ENCODE measurements around the gene OPA3. TPM values are rescaled to one million over a fixed set of nuclear protein-coding genes. Genes with fewer than 3 reads are reported as not detected.

Gene OPA3
- total and polyA plus RNA-seq, 2 donors from 2014 or later, result 8.1 to 19.1 TPM

DNA sequence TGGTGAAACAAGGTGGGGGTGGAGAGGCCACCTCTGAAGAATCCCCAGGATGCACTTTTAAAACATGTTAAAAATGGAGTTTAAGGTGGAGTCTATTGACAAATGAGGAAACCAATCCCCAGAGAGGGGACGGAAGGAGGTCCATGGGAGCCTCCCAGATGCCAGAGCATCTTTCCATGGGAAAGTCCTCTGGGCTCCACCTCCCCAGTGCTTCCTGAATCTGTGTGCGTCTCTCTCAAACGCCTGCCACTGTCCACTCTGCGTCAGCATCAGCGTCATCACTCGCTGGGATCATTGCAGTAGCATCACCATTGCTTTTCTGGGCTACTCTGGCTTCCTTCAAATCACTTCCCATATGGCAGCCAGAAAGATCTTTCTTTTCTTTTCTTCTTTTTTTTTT, 11.2 kb upstream of the OPA3 start:
- Histone ChIP-seq H3K9ac (ENCODE audit: low read length in 3 of 3) (no peak overlapping the region), H3K4me3 (ENCODE audit: low read length in 3 of 3) (no peak overlapping the region), H3K36me3 (ENCODE audit: control insufficient read depth in 2 of 3, insufficient read depth in 3 of 3, low read length in 3 of 3) (no peaks in the 10 kb centered on the region), H3K9me3 (ENCODE audit: control insufficient read depth in 2 of 3, insufficient read depth in 1 of 3, low read length in 3 of 3) (no peaks in the 10 kb centered on the region), H3K27me3 (ENCODE audit: control insufficient read depth, insufficient read depth, low read length) (peaks cover 30% of the 10 kb centered on the region), H3K27ac (ENCODE audit: low read depth in 2 of 2, low read length in 2 of 2) (no peak overlapping the region), H3K4me1 (ENCODE audit: control insufficient read depth in 2 of 3, insufficient read depth in 2 of 3, low read depth in 1 of 3, low read length in 3 of 3) (peaks cover 0 to 12% (median 10%) of the 10 kb centered on the region in 3 donors)
- DNase-seq (no peak), FAIRE-seq (no peak)
- TF ChIP-seq, protein P1, sequence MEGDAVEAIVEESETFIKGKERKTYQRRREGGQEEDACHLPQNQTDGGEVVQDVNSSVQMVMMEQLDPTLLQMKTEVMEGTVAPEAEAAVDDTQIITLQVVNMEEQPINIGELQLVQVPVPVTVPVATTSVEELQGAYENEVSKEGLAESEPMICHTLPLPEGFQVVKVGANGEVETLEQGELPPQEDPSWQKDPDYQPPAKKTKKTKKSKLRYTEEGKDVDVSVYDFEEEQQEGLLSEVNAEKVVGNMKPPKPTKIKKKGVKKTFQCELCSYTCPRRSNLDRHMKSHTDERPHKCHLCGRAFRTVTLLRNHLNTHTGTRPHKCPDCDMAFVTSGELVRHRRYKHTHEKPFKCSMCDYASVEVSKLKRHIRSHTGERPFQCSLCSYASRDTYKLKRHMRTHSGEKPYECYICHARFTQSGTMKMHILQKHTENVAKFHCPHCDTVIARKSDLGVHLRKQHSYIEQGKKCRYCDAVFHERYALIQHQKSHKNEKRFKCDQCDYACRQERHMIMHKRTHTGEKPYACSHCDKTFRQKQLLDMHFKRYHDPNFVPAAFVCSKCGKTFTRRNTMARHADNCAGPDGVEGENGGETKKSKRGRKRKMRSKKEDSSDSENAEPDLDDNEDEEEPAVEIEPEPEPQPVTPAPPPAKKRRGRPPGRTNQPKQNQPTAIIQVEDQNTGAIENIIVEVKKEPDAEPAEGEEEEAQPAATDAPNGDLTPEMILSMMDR (IDR thresholded peaks at IDR 0.05; ENCODE audit: borderline replicate concordance, extremely low read depth, insufficient read depth), result no peak
- intact Hi-C loops (cut with DNase I), result no loop called here

DNA sequence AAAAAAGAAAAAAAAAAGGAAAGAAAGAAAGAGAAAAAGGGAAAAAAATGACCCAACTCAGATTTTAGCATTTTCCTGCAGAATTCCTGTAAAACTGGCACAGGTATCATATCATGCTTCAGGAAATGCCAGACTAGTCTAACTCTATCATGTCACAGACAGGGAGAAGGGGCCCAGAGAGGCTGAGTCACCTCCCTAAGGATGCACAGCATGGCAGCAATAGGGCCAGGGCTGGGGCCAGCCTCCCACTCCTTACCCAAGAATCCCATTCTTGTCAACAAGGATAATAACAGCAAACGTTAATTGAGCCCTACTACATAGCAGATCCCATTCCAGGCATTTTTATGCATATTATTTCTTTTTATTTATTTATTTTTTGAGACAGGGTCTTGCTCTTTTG, 8.9 kb upstream of the OPA3 start:
- Histone ChIP-seq H3K9me3 (ENCODE audit: control insufficient read depth in 2 of 3, insufficient read depth in 1 of 3, low read length in 3 of 3) (no peaks in the 10 kb centered on the region), H3K36me3 (ENCODE audit: control insufficient read depth in 2 of 3, insufficient read depth in 3 of 3, low read length in 3 of 3) (no peaks in the 10 kb centered on the region), H3K27me3 (ENCODE audit: control insufficient read depth, insufficient read depth, low read length) (peaks cover 19% of the 10 kb centered on the region), H3K27ac (ENCODE audit: low read depth in 2 of 2, low read length in 2 of 2) (no peak overlapping the region), H3K4me3 (ENCODE audit: low read length in 3 of 3) (no peak overlapping the region), H3K4me1 (ENCODE audit: control insufficient read depth in 2 of 3, insufficient read depth in 2 of 3, low read depth in 1 of 3, low read length in 3 of 3) (peaks cover 0 to 9% (median 7%) of the 10 kb centered on the region in 3 donors), H3K9ac (ENCODE audit: low read length in 3 of 3) (no peak overlapping the region)
- DNase-seq (no peak), FAIRE-seq (no peak)
- TF ChIP-seq, protein P1 (IDR thresholded peaks at IDR 0.05; ENCODE audit: borderline replicate concordance, extremely low read depth, insufficient read depth), result no peak
- intact Hi-C loops (cut with DNase I), result no loop called here

DNA sequence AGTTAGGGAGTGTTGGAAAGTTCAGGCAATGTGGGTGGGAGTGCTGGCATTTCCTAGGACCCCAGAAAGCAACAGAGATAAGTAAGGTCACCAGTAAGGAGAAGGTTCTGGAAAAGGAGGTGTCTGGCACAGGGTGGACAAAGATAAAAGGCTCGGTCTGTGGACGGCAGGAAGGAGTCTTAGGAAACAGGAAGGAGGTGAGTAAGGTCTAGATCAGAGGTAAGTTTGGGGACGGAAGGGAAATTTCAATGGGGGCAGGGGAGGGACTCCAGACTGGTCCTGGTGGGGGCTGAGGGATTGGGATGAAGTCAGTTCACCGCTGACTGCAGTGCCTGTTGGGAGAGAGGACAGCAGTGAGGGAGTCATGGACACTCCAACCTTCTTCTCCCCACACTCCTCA, 7.8 kb upstream of the OPA3 start:
- Histone ChIP-seq H3K4me1 (ENCODE audit: control insufficient read depth in 2 of 3, insufficient read depth in 2 of 3, low read depth in 1 of 3, low read length in 3 of 3) (peaks cover 0 to 4% (median 1%) of the 10 kb centered on the region in 3 donors), H3K27ac (ENCODE audit: low read depth in 2 of 2, low read length in 2 of 2) (peak overlapping the region in 1 of 2 donors; percentile 68), H3K36me3 (ENCODE audit: control insufficient read depth in 2 of 3, insufficient read depth in 3 of 3, low read length in 3 of 3) (no peaks in the 10 kb centered on the region), H3K27me3 (ENCODE audit: control insufficient read depth, insufficient read depth, low read length) (peaks cover 9% of the 10 kb centered on the region), H3K9ac (ENCODE audit: low read length in 3 of 3) (no peak overlapping the region), H3K9me3 (ENCODE audit: control insufficient read depth in 2 of 3, insufficient read depth in 1 of 3, low read length in 3 of 3) (no peaks in the 10 kb centered on the region), H3K4me3 (ENCODE audit: low read length in 3 of 3) (no peak overlapping the region)
- intact Hi-C loops (cut with DNase I), result no loop called here
- no peak for DNase-seq
- no peak for FAIRE-seq
- TF ChIP-seq, protein P1 (IDR thresholded peaks at IDR 0.05; ENCODE audit: borderline replicate concordance, extremely low read depth, insufficient read depth), result no peak

DNA sequence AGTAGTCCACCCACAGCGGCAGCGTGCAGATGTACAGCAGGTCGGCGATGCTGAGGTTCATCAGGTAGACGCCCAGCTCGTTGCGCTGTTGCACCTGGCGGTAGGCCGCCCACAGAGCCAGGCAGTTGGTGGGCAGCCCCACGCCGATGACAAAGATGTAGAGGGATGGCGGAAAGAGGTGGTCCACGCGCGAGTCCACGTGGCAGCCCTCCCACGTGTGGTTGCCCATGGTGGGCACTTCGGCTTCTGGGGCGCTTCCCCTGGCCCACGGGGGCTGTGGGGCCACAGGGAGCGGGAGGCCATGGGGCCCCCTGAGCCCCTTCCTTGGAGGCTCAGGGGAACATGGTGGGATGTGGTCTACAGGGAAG, 7.0 kb upstream of the OPA3 start:
- no peaks in the 10 kb centered on the region for H3K36me3 ChIP-seq (ENCODE audit: control insufficient read depth in 2 of 3, insufficient read depth in 3 of 3, low read length in 3 of 3)
- DNase-seq, result no peak
- no peaks in the 10 kb centered on the region for H3K9me3 ChIP-seq (ENCODE audit: control insufficient read depth in 2 of 3, insufficient read depth in 1 of 3, low read length in 3 of 3)
- no peak overlapping the region for H3K9ac ChIP-seq (ENCODE audit: low read length in 3 of 3)
- H3K4me3 ChIP-seq (ENCODE audit: low read length in 3 of 3), result no peak overlapping the region
- H3K4me1 ChIP-seq (ENCODE audit: control insufficient read depth in 2 of 3, insufficient read depth in 2 of 3, low read depth in 1 of 3, low read length in 3 of 3), result peaks cover 0 to 2% (median 0%) of the 10 kb centered on the region in 3 donors
- TF ChIP-seq, protein P1 (IDR thresholded peaks at IDR 0.05; ENCODE audit: borderline replicate concordance, extremely low read depth, insufficient read depth), result no peak
- H3K27ac ChIP-seq (ENCODE audit: low read depth in 2 of 2, low read length in 2 of 2), result no peak overlapping the region
- intact Hi-C loops (cut with DNase I), result no loop called here
- no peak for FAIRE-seq
- H3K27me3 ChIP-seq (ENCODE audit: control insufficient read depth, insufficient read depth, low read length), result peaks cover 4% of the 10 kb centered on the region
